ENCODE results near the gene S100A4.
A peak's percentile ranks its signal among the peaks of the same experiment; 100 is the strongest.
"Not testable (repeated sequence)": the region's sequence is repeated elsewhere in the genome, so short reads cannot be mapped to it uniquely, and the experiment has no call there.

The S100A4 gene

GRCh38 chr1:153545067-153546055, at the start of gene S100A4:
TSS of gene S100A4 (minus strand) at chr1:153545806. CDS start at chr1:153544794, 1,012 bp downstream.
- DNase-seq (ENCODE audit: extremely low read depth in 1 of 2, low read depth in 1 of 2): peak; percentile 69 to 80

DNA sequence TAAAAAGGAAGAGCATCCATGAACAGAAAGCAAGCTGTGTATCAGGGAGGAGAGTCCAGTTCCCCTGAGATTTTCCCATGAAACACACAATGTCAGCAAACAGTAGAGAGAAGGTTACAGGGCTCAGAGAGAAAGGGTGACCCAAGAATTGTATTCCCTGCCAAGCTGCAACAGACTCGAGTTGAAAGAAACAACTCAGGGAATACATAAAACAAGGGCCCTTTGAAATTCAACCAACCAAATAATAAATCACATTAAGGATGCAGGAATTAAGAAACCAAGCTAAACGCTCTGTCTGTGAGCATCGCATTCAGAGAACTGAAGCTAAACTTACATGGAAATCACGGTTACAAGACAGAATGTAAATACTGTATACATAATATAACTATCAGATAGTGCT, 47.1 kb upstream of the S100A4 start:
- no peak for DNase-seq (ENCODE audit: extremely low read depth in 1 of 2, low read depth in 1 of 2)

DNA sequence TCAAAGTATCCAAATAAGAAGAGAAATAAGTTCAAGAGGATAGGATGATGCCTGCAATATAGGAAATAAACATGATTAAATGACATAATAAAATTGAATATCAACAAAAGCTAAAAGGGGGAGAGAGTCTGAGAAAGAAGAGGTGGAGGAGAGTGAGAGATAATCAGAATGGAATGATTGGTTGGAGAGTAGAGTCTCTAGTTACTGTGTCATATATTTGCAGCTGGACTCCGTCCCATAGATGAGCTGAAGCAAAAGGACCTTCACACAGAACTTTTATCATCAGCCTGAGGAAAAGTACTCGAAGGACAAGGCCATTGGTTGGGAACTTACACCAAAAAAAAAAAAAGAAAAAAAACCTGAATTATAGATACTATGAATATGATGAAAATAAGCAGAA, 42.9 kb upstream of the S100A4 start:
- no peak for DNase-seq (ENCODE audit: extremely low read depth in 1 of 2, low read depth in 1 of 2)

DNA sequence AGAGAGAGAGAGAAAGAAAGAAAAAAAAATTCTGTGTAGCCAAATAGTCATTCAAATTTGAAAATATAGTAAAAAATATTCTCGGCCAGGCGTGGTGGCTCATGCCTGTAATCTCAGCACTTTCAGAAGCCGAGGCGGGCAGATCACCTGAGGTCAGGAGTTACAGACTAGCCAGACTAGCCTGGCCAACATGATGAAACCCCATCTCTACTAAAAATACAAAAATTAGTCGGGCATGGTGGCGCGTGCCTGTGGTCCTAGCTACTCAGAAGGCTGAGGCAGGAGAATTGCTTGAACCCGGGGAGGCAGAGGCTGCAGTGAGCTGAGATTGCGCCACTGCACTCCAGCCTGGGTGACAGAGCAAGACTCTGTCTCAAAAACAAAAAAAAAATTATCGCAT, 42.4 kb upstream of the S100A4 start:
- DNase-seq (ENCODE audit: extremely low read depth in 1 of 2, low read depth in 1 of 2): not testable (repeated sequence)

GRCh38 chr1:153587314-153587713, 41.7 kb upstream of the S100A4 start:
- no peak for DNase-seq (ENCODE audit: extremely low read depth in 1 of 2, low read depth in 1 of 2)

DNA sequence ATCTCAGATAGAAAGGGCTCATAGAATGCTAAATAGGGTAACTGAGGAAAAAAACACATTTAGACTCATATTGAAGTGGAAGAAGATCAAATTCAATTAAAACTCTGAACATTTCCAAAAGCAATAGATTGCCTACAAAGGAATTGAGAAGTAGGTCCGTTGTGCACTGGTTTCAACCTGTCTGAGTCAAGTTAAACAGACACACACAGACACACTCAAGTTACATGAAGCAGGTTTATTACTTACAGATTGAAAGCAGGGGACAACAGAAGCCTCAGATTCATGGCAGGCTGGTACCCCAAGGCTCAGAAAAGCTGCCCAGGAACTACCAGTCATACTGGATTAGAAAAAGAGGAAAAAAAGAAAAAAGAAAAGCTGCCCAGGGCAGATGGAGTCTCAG, 40.7 kb upstream of the S100A4 start:
- DNase-seq (ENCODE audit: extremely low read depth in 1 of 2, low read depth in 1 of 2): no peak

- DNase-seq (ENCODE audit: extremely low read depth in 1 of 2, low read depth in 1 of 2): no peak
Observed at GRCh38 chr1:153585006-153585405, 39.4 kb upstream of the S100A4 start.

GRCh38 chr1:153583976-153584375, 38.4 kb upstream of the S100A4 start:
- no peak for DNase-seq (ENCODE audit: extremely low read depth in 1 of 2, low read depth in 1 of 2)

GRCh38 chr1:153583514-153583913, 37.9 kb upstream of the S100A4 start:
- not testable (repeated sequence) for DNase-seq (ENCODE audit: extremely low read depth in 1 of 2, low read depth in 1 of 2)

GRCh38 chr1:153582836-153583235, 37.2 kb upstream of the S100A4 start:
- DNase-seq (ENCODE audit: extremely low read depth in 1 of 2, low read depth in 1 of 2): not testable (repeated sequence)

GRCh38 chr1:153578936-153579335, 33.3 kb upstream of the S100A4 start:
- no peak for DNase-seq (ENCODE audit: extremely low read depth in 1 of 2, low read depth in 1 of 2)

- no peak for DNase-seq (ENCODE audit: extremely low read depth in 1 of 2, low read depth in 1 of 2)
Observed at GRCh38 chr1:153578490-153578889, 32.9 kb upstream of the S100A4 start.

DNA sequence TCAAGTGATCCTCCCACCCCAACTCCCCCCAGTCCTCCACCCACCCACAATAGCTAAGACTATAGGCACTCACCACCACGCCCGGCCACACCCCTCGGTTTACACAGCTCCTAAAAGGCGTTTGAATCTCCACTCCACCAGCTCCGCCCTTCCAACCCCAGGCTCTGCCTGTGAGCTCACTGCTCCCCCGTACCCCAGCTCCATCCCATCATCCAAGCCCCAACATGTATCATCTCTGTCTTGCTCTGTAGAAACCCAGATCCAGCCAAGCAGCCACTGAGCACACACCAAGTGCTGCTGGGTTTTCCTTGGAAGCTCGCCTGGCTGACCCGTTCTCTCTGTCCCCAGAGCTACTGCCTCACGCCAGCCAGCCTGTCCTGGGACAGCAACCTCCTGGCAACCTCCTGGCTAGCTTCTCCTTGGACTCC, 32.0 kb upstream of the S100A4 start:
- DNase-seq (ENCODE audit: extremely low read depth in 1 of 2, low read depth in 1 of 2): no peak

GRCh38 chr1:153577138-153577537, 31.5 kb upstream of the S100A4 start:
- DNase-seq (ENCODE audit: extremely low read depth in 1 of 2, low read depth in 1 of 2): no peak

GRCh38 chr1:153575497-153575896, 29.9 kb upstream of the S100A4 start:
- DNase-seq (ENCODE audit: extremely low read depth in 1 of 2, low read depth in 1 of 2): not testable (repeated sequence)

GRCh38 chr1:153575081-153575491, 29.5 kb upstream of the S100A4 start:
- not testable (repeated sequence) for DNase-seq (ENCODE audit: extremely low read depth in 1 of 2, low read depth in 1 of 2)

DNA sequence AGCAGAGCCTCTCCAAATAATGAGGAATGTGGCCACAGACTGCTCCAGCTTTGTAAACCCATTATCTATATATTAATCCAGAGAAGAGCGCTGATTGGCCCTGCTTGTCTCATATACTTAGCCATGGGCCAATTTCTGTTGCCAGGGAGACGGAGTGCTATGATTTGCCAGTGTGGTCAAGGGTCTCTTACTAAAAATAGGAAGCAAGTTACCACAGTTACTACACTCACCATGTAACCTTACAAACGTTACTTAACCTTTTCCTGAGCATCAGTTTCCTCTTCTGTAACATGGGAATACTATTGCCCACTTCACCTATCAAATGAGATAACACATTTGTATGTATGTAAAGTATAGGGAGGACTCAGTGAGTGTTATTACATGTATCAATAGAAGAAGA, 27.7 kb upstream of the S100A4 start:
- DNase-seq (ENCODE audit: extremely low read depth in 1 of 2, low read depth in 1 of 2): no peak

GRCh38 chr1:153572569-153573015, 27.0 kb upstream of the S100A4 start:
- no peak for DNase-seq (ENCODE audit: extremely low read depth in 1 of 2, low read depth in 1 of 2)

GRCh38 chr1:153571706-153572105, 26.1 kb upstream of the S100A4 start:
- no peak for DNase-seq (ENCODE audit: extremely low read depth in 1 of 2, low read depth in 1 of 2)

GRCh38 chr1:153570874-153571273, 25.3 kb upstream of the S100A4 start:
- no peak for DNase-seq (ENCODE audit: extremely low read depth in 1 of 2, low read depth in 1 of 2)

GRCh38 chr1:153569465-153569864, 23.9 kb upstream of the S100A4 start:
- no peak for DNase-seq (ENCODE audit: extremely low read depth in 1 of 2, low read depth in 1 of 2)

DNA sequence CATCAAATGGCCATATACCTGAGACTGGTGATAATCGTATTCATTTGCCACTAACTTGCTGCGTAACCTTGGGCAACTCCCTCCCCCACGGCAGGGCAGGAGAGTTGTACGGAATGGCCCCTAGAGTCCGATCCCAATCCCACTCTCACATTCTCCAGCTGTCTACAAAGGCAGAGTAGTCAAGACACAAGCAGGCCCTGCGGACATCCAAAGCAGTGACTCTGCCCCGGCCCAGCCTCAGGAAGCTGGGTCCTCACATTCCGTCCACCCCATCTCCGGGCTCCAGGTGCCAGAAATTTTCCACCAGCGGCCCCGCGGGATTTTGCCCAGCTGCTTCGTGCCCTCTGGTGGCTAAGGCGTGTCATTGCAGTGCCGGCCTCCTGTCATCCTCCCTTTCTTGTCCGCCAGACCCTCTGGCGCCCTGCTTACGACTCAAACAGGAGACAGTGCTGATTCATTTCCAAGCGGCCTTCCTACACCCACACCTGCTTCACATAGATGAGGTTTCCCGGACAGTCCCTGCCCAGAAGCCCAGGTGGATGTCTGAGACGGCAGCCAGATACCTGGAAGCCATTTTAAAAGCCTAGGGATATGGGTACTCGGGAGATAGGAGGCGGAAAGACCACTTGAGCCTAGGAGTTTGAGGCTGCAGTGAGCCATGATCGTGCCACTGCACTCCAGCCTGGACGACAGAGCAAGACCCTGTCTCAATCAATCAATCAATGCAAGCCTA, 22.9 kb upstream of the S100A4 start:
- peak; percentile 58 to 63 for DNase-seq (ENCODE audit: extremely low read depth in 1 of 2, low read depth in 1 of 2)
